ELF-1 (cell line): ENCODE measurements around the gene SCNN1A.
"Not testable (repeated sequence)": the region's sequence is repeated elsewhere in the genome, so short reads cannot be mapped to it uniquely, and the experiment has no call there.

Source experiments
- DNase-seq: peaks from one replicate; pipeline ENCODE4 v3.0.0-alpha.2; 2016; ENCODE audit warnings: low read depth, low spot score

Gene SCNN1A

GRCh38 chr12:6347367-6348338 lies 27.7 kb downstream of the SCNN1A start:
- no peak for DNase-seq

GRCh38 chr12:6346942-6347341 lies 28.4 kb downstream of the SCNN1A start:
- DNase-seq = no peak

GRCh38 chr12:6346235-6346832 lies 29.0 kb downstream of the SCNN1A start:
- no peak for DNase-seq

GRCh38 chr12:6345319-6346091 lies 29.9 kb downstream of the SCNN1A start:
- no peak for DNase-seq

GRCh38 chr12:6344101-6344660 lies 31.2 kb downstream of the SCNN1A start:
- not testable (repeated sequence) for DNase-seq

- no peak for DNase-seq
Measured at GRCh38 chr12:6343518-6343917, 31.8 kb downstream of the SCNN1A start.

GRCh38 chr12:6342140-6342889 lies 33.0 kb downstream of the SCNN1A start:
- DNase-seq = no peak

GRCh38 chr12:6341417-6342139 lies 33.8 kb downstream of the SCNN1A start, which contains the start of gene TNFRSF1A:
Gene TNFRSF1A (minus strand): TSS chr12:6342076. CDS start chr12:6341814, 262 bp downstream.
- DNase-seq = peak; percentile 76

GRCh38 chr12:6340745-6341416 lies 34.5 kb downstream of the SCNN1A start:
- no peak for DNase-seq

- no peak for DNase-seq
Measured at GRCh38 chr12:6340032-6340638, 35.2 kb downstream of the SCNN1A start.

- no peak for DNase-seq
Measured at GRCh38 chr12:6338955-6339354, 36.4 kb downstream of the SCNN1A start.

GRCh38 chr12:6338536-6338935 lies 36.8 kb downstream of the SCNN1A start:
- DNase-seq = not testable (repeated sequence)

- DNase-seq = no peak
Measured at GRCh38 chr12:6337958-6338433, 37.4 kb downstream of the SCNN1A start.

- no peak for DNase-seq
Measured at GRCh38 chr12:6336889-6337853, 38.2 kb downstream of the SCNN1A start.

- peak; percentile 98 for DNase-seq
Measured at GRCh38 chr12:6336079-6336888, 39.1 kb downstream of the SCNN1A start.

GRCh38 chr12:6335451-6336078 lies 39.8 kb downstream of the SCNN1A start:
- DNase-seq = peak; percentile 81
